Endothelial cell of umbilical vein (primary cell): ENCODE data around the gene ELK3. TPM values are rescaled to one million over a fixed set of nuclear protein-coding genes. Genes with fewer than 3 reads are reported as not detected.

Experiments
- BruUV-seq: library from RNA; stranded (reverse); fragments of 400-500 nt; replicated peaks from 2 replicates; lab custom pipeline; 2021; lab: Mats Ljungman, UMichigan
- CTCF ChIA-PET: fragments of 300-600, 350-600 bp; sonication (Branson Sonifier 250); formaldehyde crosslinking; loops from one replicate; lab custom pipeline; 2021; ENCODE audit warnings: antibody characterized with exemption, inconsistent platforms; lab: Charles Lee
- POLR2A ChIA-PET: fragments of 300-600, 350-600 bp; sonication (Branson Sonifier 250); formaldehyde crosslinking; loops from one replicate; lab custom pipeline; 2021; ENCODE audit warnings: antibody characterized with exemption, inconsistent platforms; lab: Charles Lee
- DNase-seq: peaks from one replicate; pipeline ENCODE4 v3.0.0-alpha.2; 2011; ENCODE audit warnings: low read depth, low spot score
- FAIRE-seq: peaks from 2 replicates; lab custom pipeline; 2011; peaks lifted over from hg19 to GRCh38; lab: Jason Lieb, UNC
- H2AFZ ChIP-seq: 2 replicates; pipeline ENCODE4 v1.6.0; 2012; ENCODE audit warnings: low read depth, low read length, control low read depth, inconsistent platforms
- H3K27ac ChIP-seq: 2 replicates; pipeline ENCODE4 v1.5.1; 2011; ENCODE audit warnings: low read depth, mild to moderate bottlenecking, control low read depth, low read length, moderate library complexity; ENCODE audit not compliant: insufficient read depth
- H3K27me3 ChIP-seq, 2 experiments: 2 replicates each; pipeline versions ENCODE4 v1.6.0 to v1.6.1; 2011; ENCODE audit warnings: low read length in 2 of 2, mixed read lengths in 1 of 2; ENCODE audit not compliant: control insufficient read depth in 2 of 2, insufficient read depth in 2 of 2
- H3K36me3 ChIP-seq, 2 experiments: 2 replicates in 1 of 2; 3 replicates in 1 of 2; pipeline ENCODE4 v1.5.1; 2011; ENCODE audit warnings: low read length in 2 of 2, mild to moderate bottlenecking in 1 of 2, moderate library complexity in 1 of 2; ENCODE audit not compliant: control insufficient read depth in 2 of 2, insufficient read depth in 2 of 2; ENCODE audit errors: extremely low read depth in 1 of 2
- H3K4me1 ChIP-seq: 3 replicates; pipeline ENCODE4 v1.5.1; 2011; ENCODE audit warnings: mild to moderate bottlenecking, low read length; ENCODE audit not compliant: control insufficient read depth, insufficient read depth; ENCODE audit errors: extremely low read depth
- H3K4me2 ChIP-seq: 2 replicates; pipeline ENCODE4 v1.6.1; 2011; ENCODE audit warnings: low read length, control low read depth, mixed read lengths; ENCODE audit not compliant: insufficient read depth
- H3K4me3 ChIP-seq, 3 experiments: fragments of 200-600 bp in 1 of 3; sonication (generic), shearing (Covaris generic) in 1 of 3; replicated peaks in 1 of 3; 2 replicates each; pipeline ENCODE4 v1.5.1; 2011 to 2016; ENCODE audit warnings: control low read depth in 3 of 3, low read length in 3 of 3, mild to moderate bottlenecking in 2 of 3, inconsistent platforms in 1 of 3, low read depth in 1 of 3, moderate library complexity in 1 of 3; ENCODE audit not compliant: insufficient read depth in 1 of 3
- H3K79me2 ChIP-seq: 2 replicates; pipeline ENCODE4 v1.6.0; 2012; ENCODE audit warnings: low read length, inconsistent platforms; ENCODE audit not compliant: control insufficient read depth, insufficient read depth
- H3K9ac ChIP-seq: replicated peaks from 2 replicates; pipeline ENCODE3; 2011; ENCODE audit warnings: low read length, control low read depth; ENCODE audit not compliant: insufficient read depth; ENCODE audit errors: extremely low read depth
- H3K9me1 ChIP-seq: replicated peaks from 3 replicates; pipeline ENCODE4 v1.6.0; 2011; ENCODE audit warnings: mild to moderate bottlenecking, low read length; ENCODE audit not compliant: control insufficient read depth, insufficient read depth; ENCODE audit errors: extremely low read depth
- H3K9me3 ChIP-seq: replicated peaks from 2 replicates; pipeline ENCODE4 v1.5.1; 2012; ENCODE audit warnings: low read length, inconsistent platforms; ENCODE audit not compliant: control insufficient read depth, insufficient read depth
- H4K20me1 ChIP-seq: replicated peaks from 2 replicates; pipeline ENCODE3; 2011; ENCODE audit warnings: mild to moderate bottlenecking, low read length; ENCODE audit not compliant: control insufficient read depth, insufficient read depth; ENCODE audit errors: extremely low read depth
- EZH2 ChIP-seq: IDR thresholded peaks from 2 replicates; pipeline ENCODE4 v1.6.1; 2012; ENCODE audit warnings: borderline replicate concordance, low read depth, mild to moderate bottlenecking, moderate library complexity, low read length, inconsistent platforms; ENCODE audit not compliant: severe bottlenecking
- FOS ChIP-seq: IDR thresholded peaks from 2 replicates; pipeline ENCODE4 v1.6.1; 2011; ENCODE audit warnings: mild to moderate bottlenecking, low read length, moderate library complexity, borderline replicate concordance; ENCODE audit not compliant: insufficient read depth
- GATA2 ChIP-seq: IDR thresholded peaks from 2 replicates; pipeline ENCODE4 v1.7.0; 2011; ENCODE audit warnings: low read depth, mild to moderate bottlenecking, moderate library complexity, mixed read lengths, low read length; ENCODE audit not compliant: insufficient read length, insufficient read depth
- JUN ChIP-seq: IDR thresholded peaks from 2 replicates; pipeline ENCODE4 v1.6.1; 2011; ENCODE audit warnings: borderline replicate concordance, low read depth; ENCODE audit not compliant: insufficient read length, insufficient read depth
- MYC ChIP-seq: IDR thresholded peaks from one replicate; pipeline ENCODE4 v1.6.1; 2011; ENCODE audit warnings: mild to moderate bottlenecking, low read depth, low read length
- POLR2A ChIP-seq: IDR thresholded peaks from 2 replicates; pipeline ENCODE4 v1.6.1; 2012; ENCODE audit warnings: low read depth, mild to moderate bottlenecking, control low read depth, low read length
- POLR2AphosphoS5 ChIP-seq: IDR thresholded peaks from 2 replicates; pipeline ENCODE4 v1.6.1; 2012; ENCODE audit warnings: low read depth, mild to moderate bottlenecking, control low read depth, low read length, moderate library complexity; ENCODE audit not compliant: insufficient read depth
- dilution Hi-C: fragments of 300-500 bp; cut with MboI; formaldehyde crosslinking; loops from one replicate; pipeline ENCODE4 v1.15.0; 2019; ENCODE audit warnings: low sequenced_read_pairs; ENCODE audit not compliant: extremely low pct_ligation_motif_present
- intact Hi-C: fragments of 100-400 bp; cut with micrococcal nuclease; formaldehyde crosslinking; loops from one replicate; pipeline ENCODE4 v1.10.0; 2022
- polyA plus RNA-seq, 4 experiments: library from polyadenylated mRNA; depleted of rRNA in 3 of 4; stranded (reverse) in 3 of 4; unstranded in 1 of 4; fragments of >200 nt; gene quantifications; 2 replicates each; pipeline versions ENCODE4 v1.2.1 to v1.2.3, GENCODE V29; 2011 to 2012; ENCODE audit warnings: missing spikeins in 1 of 4
- total RNA-seq: library from RNA; stranded (reverse); gene quantifications from 2 replicates; pipeline ENCODE4 v1.2.3, GENCODE V29; 2021
- TF ChIP-seq, protein P1 (sequence below), 2 donors: IDR thresholded peaks; 1 replicate in 1 of 2; 2 replicates in 1 of 2; pipeline ENCODE4 v1.5.1; 2011; ENCODE audit warnings: low read length in 2 of 2, mild to moderate bottlenecking in 2 of 2, moderate library complexity in 2 of 2, control low read depth in 1 of 2, inconsistent platforms in 1 of 2, low read depth in 1 of 2; ENCODE audit not compliant: insufficient read depth in 1 of 2; ENCODE audit errors: extremely low read depth in 1 of 2
- TF ChIP-seq, protein P2 (sequence below): IDR thresholded peaks from 2 replicates; pipeline ENCODE4 v1.6.1; 2011; ENCODE audit not compliant: insufficient read depth, insufficient read length

Gene ELK3
- total and polyA plus RNA-seq, 2 donors (not counting 3 experiments of a cell fraction or from before 2014, with no cell fraction given): 64.8 to 132 TPM

DNA sequence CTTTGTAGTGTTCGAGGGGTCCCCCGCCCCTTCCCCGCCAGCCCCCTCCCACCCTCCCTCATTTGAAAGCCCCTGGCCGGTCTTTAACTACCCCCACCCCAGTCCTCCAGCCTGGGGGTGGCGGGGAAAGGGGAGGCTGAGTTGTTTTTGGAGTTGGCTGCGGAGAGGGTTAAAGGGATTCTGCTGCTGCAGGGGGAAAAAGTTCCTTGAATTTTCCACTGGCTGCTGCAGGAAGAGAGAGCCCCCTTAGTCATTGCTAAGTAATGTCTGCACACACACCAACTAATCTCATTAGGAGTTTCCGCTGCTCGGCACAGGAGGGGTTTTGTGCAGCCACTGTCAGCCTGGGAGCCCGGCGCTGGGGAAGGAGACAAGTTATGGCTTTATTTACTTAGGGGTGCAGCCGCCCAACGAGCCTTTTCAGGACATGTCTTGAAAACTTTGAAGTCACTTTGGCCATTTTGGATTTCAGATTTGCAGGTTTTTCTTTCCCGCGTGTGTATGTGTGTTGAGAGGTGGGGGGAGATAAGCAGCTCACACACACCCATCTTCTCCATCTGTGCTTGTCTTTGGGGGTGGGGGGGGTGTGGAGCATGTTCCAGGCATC, 1.8 kb downstream of the ELK3 start:
- peaks cover 3% of the 10 kb centered on the region for H4K20me1 ChIP-seq
- H3K27me3 ChIP-seq: no peaks in the 10 kb centered on the region
- peak; percentile 31 for FAIRE-seq
- peak overlapping the region; percentile 90 for H3K4me2 ChIP-seq
- TF ChIP-seq, protein P1, sequence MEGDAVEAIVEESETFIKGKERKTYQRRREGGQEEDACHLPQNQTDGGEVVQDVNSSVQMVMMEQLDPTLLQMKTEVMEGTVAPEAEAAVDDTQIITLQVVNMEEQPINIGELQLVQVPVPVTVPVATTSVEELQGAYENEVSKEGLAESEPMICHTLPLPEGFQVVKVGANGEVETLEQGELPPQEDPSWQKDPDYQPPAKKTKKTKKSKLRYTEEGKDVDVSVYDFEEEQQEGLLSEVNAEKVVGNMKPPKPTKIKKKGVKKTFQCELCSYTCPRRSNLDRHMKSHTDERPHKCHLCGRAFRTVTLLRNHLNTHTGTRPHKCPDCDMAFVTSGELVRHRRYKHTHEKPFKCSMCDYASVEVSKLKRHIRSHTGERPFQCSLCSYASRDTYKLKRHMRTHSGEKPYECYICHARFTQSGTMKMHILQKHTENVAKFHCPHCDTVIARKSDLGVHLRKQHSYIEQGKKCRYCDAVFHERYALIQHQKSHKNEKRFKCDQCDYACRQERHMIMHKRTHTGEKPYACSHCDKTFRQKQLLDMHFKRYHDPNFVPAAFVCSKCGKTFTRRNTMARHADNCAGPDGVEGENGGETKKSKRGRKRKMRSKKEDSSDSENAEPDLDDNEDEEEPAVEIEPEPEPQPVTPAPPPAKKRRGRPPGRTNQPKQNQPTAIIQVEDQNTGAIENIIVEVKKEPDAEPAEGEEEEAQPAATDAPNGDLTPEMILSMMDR (IDR thresholded peaks at IDR 0.05; ENCODE audit: extremely low read depth in 1 of 2, insufficient read depth in 1 of 2, low read depth in 1 of 2, low read length in 2 of 2): no peak
- TF ChIP-seq JUN (no peak), GATA2 (peak; percentile 25), MYC (no peak), POLR2AphosphoS5 (peak; percentile 79), POLR2A (peak; percentile 82), FOS (peak; percentile 48), EZH2 (no peak)
- TF ChIP-seq, protein P2, sequence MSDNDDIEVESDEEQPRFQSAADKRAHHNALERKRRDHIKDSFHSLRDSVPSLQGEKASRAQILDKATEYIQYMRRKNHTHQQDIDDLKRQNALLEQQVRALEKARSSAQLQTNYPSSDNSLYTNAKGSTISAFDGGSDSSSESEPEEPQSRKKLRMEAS: no peak
- no peaks in the 10 kb centered on the region for H3K9me1 ChIP-seq
- DNase-seq: peak; percentile 76
- intact Hi-C loops (loop anchor here (1.0 to 5.0 kb wide), 7 partner anchors 13 to 589 kb away; no protein-coding TSS in a partner anchor), dilution Hi-C loops (no loop called here)
- no peaks in the 10 kb centered on the region for H3K9me3 ChIP-seq
- H3K9ac ChIP-seq: peak overlapping the region; percentile 100
- H3K27ac ChIP-seq: peak overlapping the region; percentile 100
- H3K79me2 ChIP-seq: peaks cover 58% of the 10 kb centered on the region
- BruUV-seq: TSS peak; percentile 48
- ChIA-PET POLR2A (interaction anchor here (0.6 to 0.9 kb wide), 4 partner anchors 13 to 241 kb away, joined by 3 to 4 read pairs (median 3); no protein-coding TSS in a partner anchor), CTCF (interaction anchor here (0.7 to 2.9 kb wide), 11 partner anchors 9 to 132 kb away, joined by 3 to 15 read pairs (median 4); no protein-coding TSS in a partner anchor)
- H3K4me3 ChIP-seq: peak overlapping the region; percentile 65 to 90 (median 84)
- H3K4me1 ChIP-seq: peaks cover 47% of the 10 kb centered on the region
- no peak overlapping the region for H2AFZ ChIP-seq
- peaks cover 0 to 2% of the 10 kb centered on the region in 2 experiments for H3K36me3 ChIP-seq
